Mesenteric fat pad (tissue), 1 donor: ENCODE measurements around the gene VIPAS39. TPM values are rescaled to one million over a fixed set of nuclear protein-coding genes. Genes with fewer than 3 reads are reported as not detected.

Experiments
- DNase-seq: peaks from one replicate; pipeline ENCODE4 v3.0.0-alpha.2; 2020; ENCODE audit warnings: low spot score
- long read RNA-seq: library from polyadenylated mRNA; unstranded; transcript quantifications from one replicate; pipeline ENCODE4 v2.0.0, GENCODE V29; 2020
- total RNA-seq: library from RNA; stranded (reverse); fragmentation: NEBNext Ultra II Directional; extraction: Animal tissue kit (Norgen Biotek cat#: 25700); gene quantifications from one replicate; pipeline ENCODE4 v1.2.1, GENCODE V29; 2021
- donor health status: DM: yes; HTN: yes; CAD: no.

The VIPAS39 gene
- total RNA-seq = 13.8 TPM
- long read RNA-seq, transcript VIPAS39-211 (20 exons, 2,562 nt) = major isoform, 15 of 26 reads
- long read RNA-seq, partial matches to known transcripts = 5 of 26 reads
- long read RNA-seq, other reads (novel, unspliced or antisense) = 5 of 26 reads

DNA sequence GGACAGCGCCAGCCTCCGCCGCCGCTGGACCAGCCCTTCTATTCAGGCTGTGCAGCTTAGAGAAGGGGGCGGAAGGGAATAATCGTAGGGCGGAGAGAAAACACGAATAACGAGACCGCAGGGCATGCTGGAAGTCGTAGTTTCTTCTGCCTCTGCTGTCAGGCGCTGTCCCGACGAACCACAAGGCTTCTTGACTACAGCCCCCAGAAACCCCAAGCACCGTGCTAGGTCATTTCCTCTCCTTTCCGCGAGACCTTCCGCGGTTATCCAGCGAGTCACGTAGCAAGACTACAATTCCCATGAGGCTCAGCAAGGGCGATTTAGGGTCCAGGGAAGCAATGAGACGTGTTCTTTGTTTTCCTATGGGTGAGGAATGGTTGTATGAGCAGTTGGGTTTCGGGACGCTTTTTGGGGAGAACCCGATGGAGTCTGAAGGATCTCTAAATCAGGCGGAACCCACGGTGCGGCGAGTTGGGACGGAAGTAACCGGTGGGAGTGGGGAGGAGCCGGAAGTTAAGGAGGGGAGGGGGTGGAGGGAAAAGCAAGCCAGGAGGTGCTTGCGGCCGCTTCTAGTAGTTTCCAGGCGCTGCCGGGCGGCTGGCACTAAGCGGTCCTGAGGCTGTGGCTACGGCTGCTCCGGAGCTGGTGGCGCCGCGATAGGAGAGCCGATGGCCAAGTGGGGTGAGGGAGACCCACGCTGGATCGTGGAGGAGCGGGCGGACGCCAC lies at the start of gene VIPAS39, which contains the start of gene AHSA1:
Gene VIPAS39, minus strand, starts transcription at position 80 of the 727 bp plus-strand sequence. CDS start 3,499 bp downstream, outside the sequence.
Gene AHSA1, plus strand, starts transcription at position 572 of the 727 bp plus-strand sequence. Its CDS starts 97 bp downstream, at position 669.
- DNase-seq = peak; percentile 94

DNA sequence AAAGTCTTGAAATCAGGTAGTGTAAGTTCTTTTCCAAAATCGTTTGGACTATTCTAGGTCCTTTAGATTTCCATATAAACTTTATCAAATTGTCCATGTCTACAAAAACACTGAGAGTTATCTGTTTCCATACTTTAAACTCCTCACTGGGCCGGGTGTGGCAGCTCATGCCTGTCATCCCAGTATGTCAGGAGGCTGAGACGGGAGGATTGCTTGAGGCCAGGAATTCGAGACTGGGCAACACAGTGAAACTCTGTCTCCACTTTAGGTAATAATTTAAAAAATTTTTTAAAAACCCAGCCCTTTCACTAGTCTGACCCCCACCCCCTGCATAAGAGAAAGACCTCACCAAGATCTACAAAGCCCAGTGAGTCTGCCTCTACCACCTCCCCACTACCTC lies 47.6 kb upstream of the VIPAS39 start:
- DNase-seq = no peak

DNA sequence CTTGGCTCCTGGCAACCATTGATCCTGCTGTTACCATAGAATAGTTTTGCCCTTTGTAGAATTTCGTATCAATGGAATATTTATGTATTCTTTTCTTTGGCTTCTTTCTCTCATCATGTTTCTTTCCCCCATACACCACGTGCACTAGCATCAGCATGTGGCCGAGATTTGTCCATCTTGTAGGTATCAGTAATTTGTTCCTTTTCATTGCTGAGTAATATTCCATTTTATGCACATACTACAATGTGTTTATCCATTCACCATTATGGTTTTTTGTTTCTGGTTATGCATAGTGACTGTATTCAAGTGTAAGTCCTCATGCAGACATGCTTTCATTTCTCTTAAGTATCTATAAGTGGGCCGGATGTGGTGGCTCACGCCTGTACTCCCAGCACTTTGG lies 45.7 kb upstream of the VIPAS39 start:
- DNase-seq = no peak

DNA sequence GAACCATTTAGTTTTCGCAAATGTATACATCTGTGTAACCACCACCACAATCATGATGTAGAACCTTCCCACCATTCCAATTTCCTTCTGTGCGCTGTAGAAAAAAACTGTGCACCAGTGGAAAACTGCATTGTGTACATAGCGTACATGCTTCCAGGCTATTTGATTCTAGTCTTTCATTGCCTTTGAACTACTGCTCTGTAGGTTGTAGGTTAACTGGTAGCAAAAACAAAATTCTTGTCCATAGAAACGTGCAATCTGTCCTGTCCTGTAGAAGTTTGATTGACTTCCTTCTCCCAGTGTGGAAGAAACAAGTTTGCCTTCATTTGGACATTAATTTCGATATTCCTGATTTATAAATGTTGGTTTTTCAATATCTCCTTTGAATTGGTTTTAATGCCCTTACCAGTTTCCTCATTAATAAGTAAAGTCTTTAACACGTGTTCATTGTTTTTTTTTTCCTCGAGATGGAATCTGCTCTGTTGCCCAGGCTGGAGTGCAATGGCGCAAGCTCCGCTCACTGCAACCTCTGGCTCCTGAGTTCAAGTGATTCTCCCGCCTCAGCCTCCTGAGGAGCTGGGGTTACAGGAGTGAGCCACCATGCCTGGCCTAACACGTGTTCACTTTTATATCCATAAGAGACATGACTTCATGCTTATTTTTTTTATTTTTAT lies 44.8 kb upstream of the VIPAS39 start:
- no peak for DNase-seq

DNA sequence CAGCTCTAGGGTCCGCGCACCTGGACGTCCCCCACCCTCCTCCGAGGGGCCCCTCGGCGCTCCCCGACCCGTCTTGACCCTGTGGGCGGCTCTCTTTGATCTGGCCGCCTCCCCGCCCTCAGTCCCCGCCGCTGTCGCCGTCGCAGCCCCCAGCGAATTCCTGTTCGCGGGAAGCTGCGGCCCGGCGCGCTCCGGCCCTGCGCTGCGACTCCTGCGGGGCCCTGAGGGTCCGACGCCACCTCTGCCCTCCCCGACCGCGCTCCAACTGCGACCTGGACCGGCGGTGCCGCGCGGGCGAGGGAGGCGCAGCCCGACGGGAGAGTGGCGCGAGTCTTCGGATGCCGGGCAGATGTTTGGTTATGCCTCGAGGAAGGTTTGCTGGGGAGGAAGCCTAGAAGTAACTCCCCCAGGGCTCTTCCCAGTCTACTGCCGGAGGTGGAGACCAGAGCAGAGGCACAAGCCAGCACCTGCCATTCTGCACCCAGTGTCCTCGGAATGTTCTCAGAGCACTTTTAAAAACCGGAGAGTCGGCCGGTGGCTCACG lies 41.7 kb upstream of the VIPAS39 start:
- DNase-seq = no peak

DNA sequence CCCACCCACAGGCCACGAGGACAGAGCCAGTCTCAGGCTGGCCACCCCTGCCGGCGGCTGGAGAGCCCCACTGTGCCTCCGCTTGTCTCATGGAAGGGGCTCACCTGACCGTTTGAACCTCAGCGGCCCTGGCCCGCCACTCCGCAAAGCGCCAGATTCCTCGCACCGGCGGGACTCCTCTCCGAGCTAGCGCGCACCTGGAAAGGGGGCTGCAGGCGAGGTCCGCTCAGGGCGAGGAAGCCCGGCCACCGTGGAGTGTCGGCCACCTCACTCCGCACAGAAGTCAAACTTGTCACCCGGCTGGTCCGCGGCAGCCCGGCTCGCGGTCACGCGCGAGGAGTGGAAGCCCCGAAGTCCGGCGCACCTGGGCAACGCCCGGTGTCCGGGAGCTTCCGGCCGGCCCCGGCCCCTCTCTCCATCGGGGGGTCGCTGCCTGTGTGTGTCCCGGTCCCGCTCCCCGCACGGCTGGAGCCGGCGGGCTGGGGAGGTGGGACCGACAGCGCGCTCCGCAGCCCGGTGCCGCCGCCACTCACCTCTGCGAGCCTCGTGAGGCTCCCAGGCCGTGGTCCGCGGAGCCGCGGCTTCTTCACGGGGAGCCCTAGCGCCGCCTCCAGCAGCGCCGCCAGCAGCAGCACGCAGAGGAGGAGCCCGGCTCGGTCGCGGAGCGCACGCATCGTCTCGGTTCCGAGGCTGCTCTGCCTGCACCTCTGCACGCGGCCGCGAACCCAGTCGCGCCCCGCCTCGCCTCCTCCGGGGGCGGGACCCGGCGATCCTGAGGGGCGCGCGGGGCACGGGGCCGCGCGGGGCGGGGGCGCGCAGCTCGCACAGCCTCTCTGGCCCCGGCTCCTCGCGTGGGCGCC lies 40.9 kb upstream of the VIPAS39 start, which contains the start of gene ISM2:
Gene ISM2, minus strand, starts transcription at position 697 of the 860 bp plus-strand sequence. Its CDS starts 23 bp downstream, at position 674.
- peak; percentile 88 for DNase-seq

DNA sequence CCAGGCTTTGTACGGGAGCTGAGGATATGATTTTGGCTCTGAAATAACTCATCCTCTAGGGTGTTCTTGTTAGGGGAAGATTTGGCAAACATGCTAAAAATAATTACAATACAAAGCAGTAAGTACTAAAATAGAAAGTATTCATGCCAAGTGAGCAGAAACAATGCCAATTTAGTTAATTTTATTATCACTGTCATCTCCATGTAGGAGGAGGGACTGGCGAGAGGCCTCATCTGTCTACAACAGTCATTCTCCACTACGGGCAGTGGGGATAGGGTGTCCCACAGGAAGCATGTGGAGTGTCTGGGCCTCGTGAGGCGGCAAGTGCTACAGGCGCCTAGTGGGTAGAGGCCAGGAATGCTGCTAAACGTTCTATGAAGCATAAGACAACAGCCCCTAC lies 37.9 kb upstream of the VIPAS39 start:
- DNase-seq = peak; percentile 35

DNA sequence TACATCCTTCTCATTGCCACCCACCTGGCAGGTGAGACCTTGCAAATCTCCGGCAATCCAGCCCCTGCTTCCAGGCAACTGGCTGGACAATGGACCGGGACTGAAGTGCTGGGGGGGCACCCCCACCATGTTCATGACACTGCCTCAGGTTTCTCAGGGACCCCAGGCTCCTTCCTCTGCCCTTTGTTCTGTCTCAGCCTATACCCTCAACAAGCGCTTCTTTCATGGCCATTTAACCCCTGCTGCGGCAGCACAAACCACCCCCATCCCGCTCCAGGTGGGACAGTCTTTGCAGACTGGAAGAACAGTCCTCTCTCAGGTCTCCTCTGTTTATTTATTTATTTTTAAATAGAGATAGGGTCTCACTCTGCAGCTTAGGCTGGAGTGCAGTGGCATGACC lies 33.7 kb upstream of the VIPAS39 start:
- DNase-seq = no peak

DNA sequence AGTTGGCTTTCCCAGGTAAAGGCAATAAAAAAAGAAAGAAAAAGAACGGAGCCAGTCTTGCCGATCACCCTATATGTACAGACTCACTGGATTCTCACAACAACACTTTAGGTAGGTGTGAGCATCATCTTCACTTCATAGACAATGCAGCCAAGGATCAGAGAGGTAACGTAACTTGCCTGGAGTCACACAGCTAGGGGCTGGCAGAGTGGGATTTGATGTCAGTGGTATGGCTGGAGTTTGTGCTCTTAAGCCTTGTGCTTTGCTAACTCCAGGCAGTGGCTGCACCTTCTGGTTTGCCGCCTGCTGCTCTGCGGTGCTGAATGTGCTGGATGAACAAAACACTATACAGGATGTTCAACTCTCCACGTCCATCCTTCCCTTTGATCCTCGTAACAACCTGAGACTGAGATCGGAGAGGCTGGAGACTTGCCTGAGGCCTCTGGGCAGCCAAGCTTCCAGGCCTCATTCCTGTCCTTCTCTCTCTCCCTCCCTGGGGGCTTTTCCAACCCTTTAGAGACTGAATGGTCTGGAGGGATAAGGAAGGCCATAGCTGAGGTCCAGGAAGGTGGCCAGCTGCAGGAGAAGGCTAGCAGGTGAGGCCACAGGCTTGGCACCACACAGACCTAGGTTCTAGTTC lies 33.1 kb upstream of the VIPAS39 start:
- DNase-seq = peak; percentile 55

DNA sequence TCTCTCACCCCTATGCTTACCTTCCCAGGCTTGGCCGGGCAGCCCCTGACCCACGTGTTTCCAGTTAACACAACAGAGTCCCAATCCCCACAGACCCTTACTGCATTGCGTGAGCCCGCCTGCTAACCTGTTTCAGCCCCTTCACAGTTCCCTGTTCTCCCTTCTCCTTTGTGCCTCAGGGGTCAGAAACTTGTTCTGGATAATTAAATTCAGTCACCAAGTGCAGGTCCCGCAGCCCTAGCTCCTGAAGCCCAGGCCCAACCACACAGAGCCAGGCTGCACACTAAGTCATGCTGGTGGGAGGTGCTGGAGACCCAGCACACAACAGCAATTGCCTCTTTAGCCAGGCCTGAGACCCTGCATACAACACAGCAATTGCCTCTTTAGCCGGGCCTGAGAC lies 31.6 kb upstream of the VIPAS39 start:
- peak; percentile 39 for DNase-seq

DNA sequence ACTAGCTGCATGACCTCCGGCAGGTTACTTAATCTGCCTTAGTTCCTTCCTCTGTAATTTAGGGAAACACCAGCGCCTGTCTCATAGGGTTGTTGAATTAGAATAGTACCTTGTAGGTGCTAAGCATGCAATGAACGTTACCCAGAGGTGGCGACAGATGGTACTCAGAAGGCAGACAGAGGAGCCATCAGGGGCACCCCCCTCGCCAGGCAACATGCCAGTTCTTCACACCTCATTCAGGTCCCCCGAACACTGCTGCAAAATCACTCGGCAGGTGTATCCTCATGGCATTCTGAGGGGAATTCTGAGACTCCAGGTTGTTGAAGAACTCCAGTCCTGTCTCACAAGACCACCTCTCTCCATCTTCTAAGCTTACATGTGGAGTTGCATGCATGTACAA lies 31.2 kb upstream of the VIPAS39 start:
- peak; percentile 59 for DNase-seq

DNA sequence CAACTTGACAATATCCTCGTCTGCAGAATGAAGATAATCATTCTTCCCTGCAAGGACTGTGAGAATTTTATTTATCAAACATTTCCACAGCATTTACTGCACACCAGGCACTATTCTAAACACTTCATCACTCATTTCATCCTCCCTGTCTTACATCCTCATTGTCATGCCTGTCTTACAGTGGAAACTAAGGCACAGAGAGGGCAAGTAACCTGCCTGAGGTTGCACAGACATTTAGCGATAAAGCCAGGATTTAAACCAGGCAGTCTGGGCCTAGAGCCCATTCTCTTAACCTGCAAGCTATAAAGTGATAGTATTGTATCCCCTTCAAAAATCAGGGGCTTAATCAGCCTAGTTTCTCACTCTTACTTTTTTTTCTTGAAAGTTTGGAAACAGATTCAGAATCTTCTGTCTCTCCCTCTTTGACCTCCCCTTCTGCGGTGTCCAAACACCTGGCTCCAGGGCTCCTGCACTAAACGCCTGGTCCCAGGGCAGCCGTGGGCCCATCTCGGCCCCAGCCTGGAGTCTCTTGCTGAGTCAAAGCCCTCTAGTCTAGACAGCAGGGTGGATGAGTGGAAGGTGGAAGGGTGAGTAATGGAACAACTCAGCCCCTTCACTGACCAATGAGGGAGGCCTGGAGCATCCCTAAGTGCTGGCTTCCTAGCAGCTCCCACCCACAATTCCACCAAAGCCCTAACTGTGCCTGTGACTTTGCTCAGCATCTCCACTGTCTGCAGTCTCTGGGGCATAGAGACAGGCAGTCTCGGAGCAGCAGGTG lies 28.7 kb upstream of the VIPAS39 start:
- no peak for DNase-seq

DNA sequence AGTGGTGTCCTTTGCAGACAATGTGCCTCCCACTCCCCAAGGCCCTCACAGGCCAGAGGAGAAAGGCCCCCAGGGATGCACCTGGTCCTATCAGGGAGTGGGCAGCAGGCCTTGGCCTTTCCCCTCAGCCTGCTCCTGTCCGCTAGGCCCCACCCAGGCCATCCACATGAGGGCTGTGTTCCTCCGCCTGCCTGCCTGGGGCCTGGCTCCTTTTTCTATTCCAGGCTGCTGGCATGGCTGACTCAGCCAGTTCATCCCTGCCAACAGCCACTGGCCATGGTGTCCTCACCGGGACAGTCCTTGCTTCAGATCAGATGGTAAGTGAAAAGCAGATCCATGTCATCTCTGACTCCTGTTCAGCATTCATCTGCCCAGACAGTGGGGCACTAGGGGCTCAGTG lies 27.9 kb upstream of the VIPAS39 start:
- no peak for DNase-seq

DNA sequence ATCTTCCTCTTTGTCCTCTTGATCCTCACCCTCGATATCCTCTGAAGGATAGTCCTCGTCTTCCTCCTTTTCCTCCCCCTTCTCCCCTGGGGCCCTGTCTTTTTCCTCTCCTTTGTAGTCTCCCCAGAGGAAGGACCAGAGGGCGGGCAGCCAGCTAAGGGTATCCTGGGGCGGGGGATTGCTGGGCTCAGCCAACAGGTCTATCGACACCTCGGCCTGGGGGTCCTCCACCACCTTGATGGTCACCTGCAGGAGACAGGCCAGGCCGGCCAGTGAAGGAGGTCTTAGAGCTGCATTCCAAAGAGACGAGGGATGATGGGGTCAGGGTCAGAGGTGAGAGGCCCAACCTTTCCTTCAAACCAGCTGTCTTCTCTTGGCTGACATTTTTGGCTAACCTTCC lies 25.0 kb upstream of the VIPAS39 start:
- DNase-seq = no peak

DNA sequence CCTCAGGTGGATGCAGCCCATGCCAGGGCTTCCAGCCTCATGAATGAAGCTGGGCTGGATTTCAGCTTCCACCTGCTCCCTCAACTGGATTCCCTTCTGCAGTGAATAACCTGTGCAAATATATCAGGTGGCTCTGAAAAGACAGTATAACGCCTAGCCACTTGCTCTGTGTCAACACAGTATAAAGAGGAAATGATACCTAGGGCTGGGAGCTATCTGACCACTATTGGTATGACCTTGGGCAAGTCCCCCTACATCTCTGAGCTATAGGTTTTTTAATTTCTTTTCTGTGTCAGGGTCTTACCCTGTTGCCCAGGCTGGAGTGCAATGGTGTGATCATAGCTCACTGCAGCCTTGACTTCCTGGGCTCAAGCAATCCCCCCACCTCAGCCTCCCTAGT lies 21.4 kb upstream of the VIPAS39 start:
- DNase-seq = no peak

DNA sequence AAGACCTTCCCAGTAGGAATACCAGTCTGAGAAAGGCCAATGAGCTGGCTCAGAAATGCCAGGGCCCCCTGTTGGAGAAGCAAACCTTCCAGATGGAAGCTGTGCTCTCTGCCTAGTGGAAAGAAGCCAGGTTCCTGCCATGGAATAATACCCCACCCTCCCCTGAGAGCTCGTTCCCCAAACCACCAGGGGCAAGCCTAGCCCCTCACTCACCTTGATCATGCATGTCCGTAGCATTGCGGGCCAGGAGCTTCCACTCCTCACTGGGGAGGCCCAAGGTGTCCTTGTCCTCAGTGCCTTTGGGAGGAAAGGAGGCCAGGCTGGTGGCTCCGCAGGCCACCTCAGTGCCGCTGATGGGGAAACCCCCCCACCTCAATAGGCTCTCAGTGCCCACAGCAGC lies 20.6 kb upstream of the VIPAS39 start:
- no peak for DNase-seq

DNA sequence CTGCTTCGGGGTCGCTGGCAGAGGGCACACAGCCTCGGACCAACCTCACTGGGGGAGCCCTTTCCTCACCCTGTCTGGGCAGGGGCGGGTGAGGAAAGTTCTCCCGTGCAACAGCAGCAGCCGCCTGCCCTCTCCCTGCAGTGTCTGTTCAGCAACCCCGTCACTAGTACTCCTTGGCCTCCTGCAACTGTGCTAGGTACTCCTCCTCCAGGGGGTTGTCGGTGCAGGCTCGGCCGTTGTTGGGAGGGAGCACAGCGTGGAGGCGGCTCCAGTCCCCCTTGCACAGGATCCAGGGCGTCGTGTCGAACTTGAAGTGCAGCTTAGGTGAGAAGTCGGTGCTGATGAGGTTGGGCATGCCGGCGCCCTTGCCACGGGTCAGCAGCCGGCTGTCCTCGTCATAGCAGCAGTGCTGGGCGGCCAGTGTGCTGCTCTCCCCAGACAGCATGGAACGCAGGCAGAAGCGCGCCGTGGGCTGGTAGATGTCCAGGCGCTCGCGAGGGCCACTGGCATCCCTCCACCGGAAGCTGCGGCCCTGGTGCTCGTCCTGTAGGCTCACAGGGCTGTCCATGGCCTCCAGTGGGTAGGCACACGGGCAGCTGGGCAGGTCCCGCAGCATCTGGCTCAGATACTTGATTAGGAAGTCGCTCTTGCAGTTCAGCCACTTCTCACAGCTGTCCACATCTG lies 18.2 kb upstream of the VIPAS39 start:
- no peak for DNase-seq

DNA sequence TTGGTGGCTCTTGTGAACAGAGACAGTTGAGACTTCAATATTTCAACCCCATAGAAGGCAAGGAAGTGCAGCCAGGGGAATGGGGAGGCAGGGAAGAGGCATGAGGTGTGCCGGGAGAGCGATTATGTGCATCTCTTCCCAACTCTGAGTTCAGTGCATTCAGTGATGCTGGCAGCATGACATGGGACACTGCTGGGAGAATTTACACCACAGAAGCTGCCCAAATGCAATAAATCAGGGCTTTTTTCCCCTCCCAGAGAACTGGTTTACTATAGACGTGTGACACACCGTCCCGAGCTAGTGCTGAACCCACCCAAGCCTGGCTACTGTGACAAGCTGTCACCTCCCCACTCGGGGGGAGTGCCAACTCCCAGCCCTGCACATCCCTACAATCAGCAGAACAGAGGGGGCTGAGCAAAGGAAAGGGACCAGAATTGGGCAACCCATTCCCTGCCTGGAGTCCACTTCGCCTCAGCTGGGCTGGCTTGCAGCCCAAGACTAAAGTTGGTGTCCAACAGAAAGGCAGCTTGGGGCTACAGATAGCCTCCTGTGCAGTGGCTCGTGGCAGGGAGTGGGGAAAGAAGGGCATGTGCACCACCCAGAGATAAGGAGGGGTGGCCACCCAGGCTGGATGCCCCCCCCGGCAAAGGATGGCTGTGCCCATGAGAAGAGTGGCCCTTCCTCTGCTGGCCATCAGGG lies 17.2 kb upstream of the VIPAS39 start:
- no peak for DNase-seq

DNA sequence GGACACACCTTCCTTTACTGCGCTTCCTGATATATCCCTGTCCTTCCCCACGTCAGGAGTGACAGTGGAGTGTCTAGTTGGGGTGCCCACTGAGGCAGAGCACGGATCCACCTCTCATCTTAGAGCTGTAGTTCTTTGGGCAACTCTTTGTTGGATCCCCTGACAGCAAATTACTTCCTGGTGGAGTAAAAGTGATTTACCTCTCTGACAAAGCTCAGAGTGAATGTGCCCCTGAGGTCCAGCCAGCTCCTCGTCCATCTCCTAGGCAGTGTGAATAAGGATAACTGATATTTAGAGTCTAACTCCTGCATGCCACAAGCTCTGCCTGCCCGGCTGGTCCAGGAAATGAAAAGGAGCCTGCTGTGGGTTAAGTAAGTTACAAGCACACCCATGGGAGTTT lies 16.5 kb upstream of the VIPAS39 start:
- DNase-seq = no peak
